OCI-LY7 (cell line): Measurements from ENCODE around the gene CDK11B.

ENCODE experiments used
- CTCF ChIP-seq: fragments of 200-600 bp; sonication (generic); conservative IDR thresholded peaks from 2 replicates; pipeline ENCODE4 v1.5.1; 2014; ENCODE audit warnings: mild to moderate bottlenecking, antibody characterized with exemption, low read length, moderate library complexity, mixed read lengths
- EZH2phosphoT487 ChIP-seq: fragments of 200-600 bp; sonication (generic); IDR thresholded peaks from 2 replicates; pipeline ENCODE4 v1.6.1; 2018; ENCODE audit warnings: low read depth, borderline replicate concordance, mild to moderate bottlenecking, mixed run types, antibody characterized with exemption, low read length, moderate library complexity, mixed read lengths

GRCh38 chr1:1593834-1594601 lies 64.8 kb downstream of the CDK11B start:
- no peak for TF ChIP-seq CTCF
- no peak for TF ChIP-seq EZH2phosphoT487
